WTC11 (cell line): Measurements from ENCODE around the gene PLPPR1. TPM values are rescaled to one million over a fixed set of nuclear protein-coding genes. Genes with fewer than 3 reads are reported as not detected.
A peak's percentile ranks its signal among the peaks of the same experiment; 100 is the strongest.

Experiments
- ATAC-seq: fragments of 200-7000 bp; cut with Tn5 transposase; 2 replicates; pipeline ENCODE4 v1.10.0; 2021; ENCODE audit warnings: mild to moderate bottlenecking, moderate library complexity
- CTCF ChIA-PET: fragments of 300-600 bp; sonication (Branson Sonifier 250); formaldehyde crosslinking; loops from one replicate; lab custom pipeline; 2021; ENCODE audit warnings: antibody characterized with exemption; lab: Charles Lee
- POLR2A ChIA-PET: fragments of 350-600 bp; sonication (Branson Sonifier 250); formaldehyde crosslinking; loops from one replicate; lab custom pipeline; 2021; ENCODE audit warnings: antibody characterized with exemption; lab: Charles Lee
- DNase-seq: peaks from one replicate; pipeline ENCODE4 v3.0.0; 2021; ENCODE audit warnings: low spot score
- H3K27ac Mint-ChIP-seq: 2 replicates; pipeline ENCODE4 v1.8.0; 2021; ENCODE audit warnings: mixed read lengths
- H3K27me3 Mint-ChIP-seq: 2 replicates; pipeline ENCODE4 v1.8.0; 2021; ENCODE audit warnings: low read depth, mild to moderate bottlenecking, moderate library complexity, mixed read lengths
- H3K36me3 Mint-ChIP-seq: 2 replicates; pipeline ENCODE4 v1.8.0; 2021; ENCODE audit warnings: mixed read lengths
- H3K4me1 Mint-ChIP-seq: 2 replicates; pipeline ENCODE4 v1.8.0; 2022; ENCODE audit warnings: mixed read lengths
- H3K4me3 Mint-ChIP-seq: 2 replicates; pipeline ENCODE4 v1.8.0; 2021; ENCODE audit warnings: mild to moderate bottlenecking, moderate library complexity, mixed read lengths
- H3K9me3 Mint-ChIP-seq: 2 replicates; pipeline ENCODE4 v1.8.0; 2021; ENCODE audit warnings: mixed read lengths
- ATF6 ChIP-seq: sonication (generic); formaldehyde crosslinking; IDR thresholded peaks from 2 replicates; pipeline ENCODE4 v1.8.1; 2023; ENCODE audit warnings: mild to moderate bottlenecking, missing genetic modification reagents
- CREB1 ChIP-seq: sonication (generic); formaldehyde crosslinking; IDR thresholded peaks from 2 replicates; pipeline ENCODE4 v1.8.0; 2023; ENCODE audit warnings: mild to moderate bottlenecking, missing genetic modification reagents
- E2F4 ChIP-seq: sonication (generic); formaldehyde crosslinking; IDR thresholded peaks from 2 replicates; pipeline ENCODE4 v1.8.1; 2022; ENCODE audit warnings: low read depth, mild to moderate bottlenecking, moderate library complexity, missing genetic modification reagents, borderline replicate concordance
- ELF4 ChIP-seq: sonication (generic); formaldehyde crosslinking; IDR thresholded peaks from 2 replicates; pipeline ENCODE4 v1.8.1; 2022; ENCODE audit warnings: low read depth, mild to moderate bottlenecking, moderate library complexity, missing genetic modification reagents
- FOXJ3 ChIP-seq: sonication (generic); formaldehyde crosslinking; IDR thresholded peaks from 2 replicates; pipeline ENCODE4 v1.9.0; 2021; ENCODE audit warnings: missing genetic modification reagents, mild to moderate bottlenecking, borderline replicate concordance
- FOXP1 ChIP-seq: sonication (generic); formaldehyde crosslinking; IDR thresholded peaks from 2 replicates; pipeline ENCODE4 v1.8.0; 2022; ENCODE audit warnings: missing genetic modification reagents, mild to moderate bottlenecking, moderate library complexity, borderline replicate concordance
- GABPB1 ChIP-seq: sonication (generic); formaldehyde crosslinking; IDR thresholded peaks from 2 replicates; pipeline ENCODE4 v1.8.1; 2023; ENCODE audit warnings: mild to moderate bottlenecking, missing genetic modification reagents
- GTF2I ChIP-seq: fragments of 250-450 bp; sonication (Bioruptor Pico); conservative IDR thresholded peaks from 2 replicates; pipeline ENCODE4 v1.4.0; 2021; ENCODE audit warnings: mild to moderate bottlenecking
- HMGXB4 ChIP-seq: sonication (generic); formaldehyde crosslinking; IDR thresholded peaks from 2 replicates; pipeline ENCODE4 v1.8.1; 2023; ENCODE audit warnings: mild to moderate bottlenecking, moderate library complexity, missing genetic modification reagents
- JAZF1 ChIP-seq: fragments of 250-450 bp; sonication (Bioruptor Pico); IDR thresholded peaks from 2 replicates; pipeline ENCODE4 v1.9.0; 2021; ENCODE audit warnings: moderate library complexity, mild to moderate bottlenecking, inconsistent platforms
- NR1H2 ChIP-seq: sonication (generic); formaldehyde crosslinking; IDR thresholded peaks from 2 replicates; pipeline ENCODE4 v1.9.0; 2021; ENCODE audit warnings: mild to moderate bottlenecking, moderate library complexity, missing genetic modification reagents
- ZNF416 ChIP-seq: fragments of 250-450 bp; sonication (Bioruptor Pico); IDR thresholded peaks from 2 replicates; pipeline ENCODE4 v1.9.0; 2021; ENCODE audit warnings: mild to moderate bottlenecking, inconsistent platforms
- ZNF532 ChIP-seq: fragments of 250-450 bp; sonication (Bioruptor Pico); IDR thresholded peaks from 2 replicates; pipeline ENCODE4 v1.9.0; 2021; ENCODE audit warnings: mild to moderate bottlenecking, borderline replicate concordance
- ZSCAN18 ChIP-seq: fragments of 250-450 bp; sonication (Bioruptor Pico); IDR thresholded peaks from 2 replicates; pipeline ENCODE4 v2.1.2; 2022; ENCODE audit warnings: mild to moderate bottlenecking, moderate library complexity
- total RNA-seq: library from RNA; stranded (reverse); gene quantifications from 3 replicates; pipeline ENCODE4 v1.2.3, GENCODE V29; 2021

PLPPR1 gene
- total RNA-seq, 1 experiment from 2014 or later, result 1.5 TPM

GRCh38 chr9:101269591-101270283 is 241.2 kb downstream of the PLPPR1 start:
- Mint-ChIP-seq H3K27ac (peak overlapping the region; percentile 71; the same call in 1 of the 2 replicates), H3K27me3 (no peaks in the 10 kb centered on the region; the same call in 1 of the 2 replicates), H3K9me3 (no peaks in the 10 kb centered on the region), H3K36me3 (no peaks in the 10 kb centered on the region), H3K4me1 (peaks cover 27% of the 10 kb centered on the region), H3K4me3 (peak overlapping the region; percentile 21)
- ATAC-seq (peak; percentile 65), DNase-seq (no peak)
- POLR2A ChIA-PET, result no interaction called here
- CTCF ChIA-PET, result interaction anchor here (1.5 to 1.6 kb wide), 3 partner anchors 34 to 151 kb away, joined by 4 to 6 read pairs (median 5); no protein-coding TSS in a partner anchor
- TF ChIP-seq ELF4 (no peak), ZNF532 (CRISPR knock-in tag) (no peak), NR1H2 (CRISPR knock-in tag) (no peak), ZSCAN18 (no peak), GTF2I (CRISPR knock-in tag) (no peak), FOXP1 (no peak), JAZF1 (CRISPR knock-in tag) (no peak), CREB1 (CRISPR knock-in tag) (no peak), ZNF416 (CRISPR knock-in tag) (no peak), GABPB1 (CRISPR knock-in tag) (no peak), HMGXB4 (no peak), ATF6 (no peak), FOXJ3 (CRISPR knock-in tag) (no peak), E2F4 (CRISPR knock-in tag) (no peak)
